SK-N-MC (cell line): ENCODE data around the gene ACOXL.

ENCODE experiments used
- EZH2 ChIP-seq: fragments of 200-600 bp; sonication (generic); IDR thresholded peaks from one replicate; pipeline ENCODE4 v1.6.1; 2017; ENCODE audit warnings: antibody characterized with exemption
- POLR2AphosphoS5 ChIP-seq: IDR thresholded peaks from 2 replicates; pipeline ENCODE4 v1.6.1; 2012; ENCODE audit warnings: mild to moderate bottlenecking, low read depth, low read length, borderline replicate concordance

- no peak for TF ChIP-seq EZH2
- no peak for TF ChIP-seq POLR2AphosphoS5
Observed at GRCh38 chr2:111128096-111128495, 395.7 kb downstream of the ACOXL start.
